NK-92 treated with Interleukin-12 subunit alpha and Interleukin-12 subunit beta, amount 100 ng/mL, for 24 hours (cell line): Measurements from ENCODE around the gene OR52R1.
"Not testable (repeated sequence)": the region's sequence is repeated elsewhere in the genome, so short reads cannot be mapped to it uniquely, and the experiment has no call there.

Experiments used
- DNase-seq: peaks from one replicate; lab custom pipeline; 2025; lab: John Stamatoyannopoulos, UW

The OR52R1 gene

DNA sequence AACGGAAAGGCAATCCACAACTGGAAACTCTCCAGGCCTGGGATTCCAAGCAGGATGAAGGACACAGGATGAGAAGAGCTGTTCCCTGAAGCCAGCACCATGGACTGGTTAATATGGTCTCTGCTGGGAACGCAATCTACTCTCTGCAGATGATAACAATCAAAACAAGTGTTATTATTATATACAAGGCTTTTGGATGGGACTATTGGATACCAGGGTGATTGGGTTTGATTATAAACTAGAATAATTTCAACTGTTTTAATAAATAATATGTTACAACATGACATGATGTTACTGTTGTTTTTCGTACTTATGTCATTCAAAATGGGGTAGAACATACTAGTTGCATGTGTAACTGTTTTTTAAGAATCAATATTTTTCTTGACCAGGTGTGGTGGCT is at the start of gene OR52R1:
OR52R1 (minus strand) TSS at position 101 of the 400 bp plus-strand sequence; CDS start at position 101, 0 bp downstream.
- DNase-seq = no peak

DNA sequence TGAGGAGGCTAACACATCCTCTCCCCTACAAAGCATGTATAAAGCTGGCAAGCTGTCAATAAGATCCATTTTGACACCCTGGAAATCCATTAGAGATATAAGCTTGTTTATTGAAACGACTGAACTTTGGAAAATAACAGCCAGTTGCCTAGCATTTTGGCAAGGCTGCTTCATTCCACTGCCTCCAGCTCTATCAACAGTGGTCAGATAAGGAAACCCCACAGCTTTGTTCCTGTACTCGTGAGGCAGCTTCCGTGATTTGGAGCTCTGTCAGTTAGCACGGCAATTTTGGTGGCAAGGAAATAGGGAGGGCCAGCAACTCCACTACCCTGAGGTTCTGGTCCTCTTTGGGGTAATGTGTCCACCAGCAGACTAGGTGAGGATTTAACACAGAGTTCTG is 46.9 kb upstream of the OR52R1 start:
- DNase-seq = no peak

DNA sequence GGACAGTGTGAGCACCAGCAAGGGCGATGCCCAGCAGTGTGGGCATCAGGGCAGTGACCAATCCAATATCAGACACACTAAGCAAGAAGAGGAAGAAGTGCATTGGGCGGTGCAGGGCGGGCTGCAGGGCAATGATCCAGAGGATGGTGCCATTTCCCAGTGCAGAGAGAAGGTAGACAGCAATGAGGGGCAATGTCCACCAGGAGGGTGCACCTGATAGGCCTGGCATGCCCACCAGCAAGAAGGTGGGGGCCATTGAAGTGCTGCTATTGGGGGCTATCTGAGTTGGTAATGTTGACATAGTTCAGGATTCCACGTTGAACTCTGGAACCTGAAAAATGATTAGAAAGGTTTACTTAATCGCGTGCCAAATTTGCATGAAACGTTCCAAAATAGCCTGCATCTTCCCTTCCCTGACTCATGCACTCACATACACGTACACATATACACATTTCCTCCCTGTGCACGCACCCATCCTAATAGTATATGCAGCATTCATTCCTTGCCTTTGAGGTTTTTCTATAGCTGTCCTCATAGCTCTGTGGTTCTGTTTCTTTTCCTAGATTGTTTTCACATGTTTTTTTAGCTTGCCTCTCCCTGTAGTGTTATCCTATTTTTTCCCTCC is 44.8 kb upstream of the OR52R1 start, which contains the start of gene OR51S1:
OR51S1 (minus strand) TSS at position 301 of the 625 bp plus-strand sequence; CDS start at position 301, 0 bp downstream.
- no peak for DNase-seq

DNA sequence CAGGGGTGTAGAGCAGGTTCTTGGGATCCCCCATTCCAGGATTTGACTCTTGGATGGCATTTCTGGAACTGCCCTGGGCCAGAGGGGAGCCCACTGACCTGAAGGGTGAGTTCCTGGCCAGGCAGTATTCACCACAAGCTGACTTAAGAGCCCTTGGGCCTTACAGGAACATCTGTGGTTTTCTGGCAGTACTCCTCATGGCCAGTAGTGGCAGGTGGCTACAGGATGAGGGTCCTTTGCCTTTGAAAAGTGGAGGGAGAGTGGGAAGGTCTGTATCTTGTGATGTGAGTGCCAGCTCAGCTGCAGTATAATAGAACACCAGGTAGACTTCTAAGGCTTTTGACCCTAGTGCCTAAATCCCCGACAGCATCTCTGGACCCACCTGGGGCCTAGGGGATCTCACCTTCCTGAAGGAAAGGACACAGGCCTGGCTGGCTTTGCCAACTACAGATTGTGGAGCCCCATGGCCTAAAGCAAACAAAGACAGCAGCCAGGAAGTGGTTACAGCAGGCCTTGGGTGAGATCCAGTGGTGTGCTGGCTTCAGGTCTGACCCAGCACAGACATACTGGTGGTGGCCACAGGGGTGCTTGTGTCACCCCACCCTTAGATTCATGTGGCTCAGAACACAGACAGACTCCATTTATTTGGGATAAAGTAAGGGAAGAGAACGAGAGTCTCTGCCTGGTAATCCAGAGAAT is 35.8 kb upstream of the OR52R1 start:
- no peak for DNase-seq

DNA sequence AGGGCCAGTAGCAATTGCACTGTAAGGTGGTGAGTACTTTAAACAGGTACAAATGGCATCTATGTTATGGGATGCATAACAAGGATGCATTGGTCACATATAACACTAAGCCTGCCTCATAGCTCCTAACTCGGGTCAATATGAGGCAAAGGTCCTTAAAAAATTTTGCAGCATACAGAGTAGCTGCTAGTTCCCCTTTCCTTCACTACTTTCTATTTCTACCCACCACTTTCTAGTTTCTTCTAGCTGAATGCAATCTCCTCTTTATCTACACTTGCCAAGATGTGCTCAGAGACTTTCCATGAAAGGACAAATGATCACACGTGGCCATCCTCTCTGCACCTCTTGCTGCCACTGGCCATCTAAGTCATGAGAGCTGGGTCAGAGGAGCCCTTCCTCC is 26.7 kb upstream of the OR52R1 start:
- DNase-seq = no peak

DNA sequence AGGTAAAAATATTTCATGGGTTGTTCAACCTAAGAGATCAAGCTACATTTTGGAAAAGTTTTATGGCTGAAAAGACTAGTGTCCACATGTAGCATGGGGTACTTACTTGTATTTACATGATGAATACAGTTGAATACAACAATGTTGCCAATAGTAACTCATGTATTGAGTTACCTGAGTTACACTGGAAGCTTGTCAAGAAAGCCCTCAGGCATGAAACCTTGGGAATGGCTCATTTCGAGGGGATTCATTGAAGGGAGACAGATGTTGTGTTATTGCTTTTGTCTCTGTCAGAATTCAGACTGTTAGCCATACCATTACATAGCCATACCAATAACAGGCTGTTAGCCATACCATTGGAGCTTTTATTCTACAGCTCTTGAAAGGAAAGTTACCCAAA is 26.2 kb upstream of the OR52R1 start:
- no peak for DNase-seq

DNA sequence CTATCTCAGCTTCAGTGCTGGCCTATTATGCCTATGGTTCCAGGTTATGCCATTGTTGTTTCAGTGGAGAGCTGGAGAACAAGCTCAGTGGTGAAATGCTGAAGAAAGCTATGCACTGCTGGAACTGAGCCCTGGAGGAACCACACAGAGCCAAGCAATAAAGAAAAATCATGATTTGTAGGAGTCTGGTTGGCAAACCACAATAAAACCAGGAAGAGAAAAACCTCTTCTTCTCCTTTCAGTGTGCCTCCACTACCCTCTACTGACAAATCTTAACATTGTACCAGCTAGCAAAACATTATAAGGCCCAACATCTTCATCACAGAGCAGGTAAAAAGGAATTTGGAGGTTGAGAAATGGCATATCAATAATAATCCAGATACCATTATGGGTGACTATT is 22.2 kb upstream of the OR52R1 start:
- no peak for DNase-seq

DNA sequence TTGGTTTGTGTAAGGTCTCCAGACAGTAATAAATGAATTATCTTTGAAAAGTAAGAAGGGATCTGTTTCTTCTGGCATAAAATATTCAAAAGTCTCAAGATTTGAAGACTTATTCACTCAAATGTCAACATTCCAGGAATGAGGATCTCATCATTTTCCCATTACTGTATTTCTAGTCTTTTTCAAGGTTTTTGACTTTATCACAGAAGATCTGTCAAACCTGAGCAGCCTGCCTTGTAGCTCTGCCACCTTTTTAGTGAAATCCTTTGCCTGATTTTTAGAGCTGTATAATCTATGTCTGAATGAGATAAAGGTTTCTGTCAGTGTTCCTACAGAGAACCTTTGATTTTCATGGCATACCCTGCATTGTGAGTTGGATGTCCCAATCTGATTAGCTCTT is 21.0 kb upstream of the OR52R1 start:
- no peak for DNase-seq

DNA sequence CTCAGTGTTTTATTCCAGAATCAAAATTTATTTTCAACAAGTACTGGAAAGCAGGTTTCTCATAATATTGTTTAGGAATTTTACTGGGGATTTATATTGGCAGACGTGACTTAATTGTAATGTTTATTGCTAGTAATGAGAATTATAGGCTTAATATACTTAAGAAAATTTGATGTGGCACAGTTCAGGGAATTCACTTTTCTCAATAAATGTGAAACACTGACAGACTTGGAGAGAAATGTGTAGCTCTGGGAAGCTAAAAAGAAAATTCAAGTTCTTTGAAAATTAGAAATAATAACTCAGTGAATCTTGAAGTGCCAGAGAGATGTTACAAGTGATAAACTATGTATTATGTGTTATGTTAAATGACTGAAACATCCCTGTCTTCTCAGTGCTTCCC is 16.8 kb upstream of the OR52R1 start, which contains the start of gene OR51F2:
OR51F2 (plus strand) TSS at position 301 of the 400 bp plus-strand sequence. CDS start 101 bp downstream, outside the sequence.
- DNase-seq = no peak

DNA sequence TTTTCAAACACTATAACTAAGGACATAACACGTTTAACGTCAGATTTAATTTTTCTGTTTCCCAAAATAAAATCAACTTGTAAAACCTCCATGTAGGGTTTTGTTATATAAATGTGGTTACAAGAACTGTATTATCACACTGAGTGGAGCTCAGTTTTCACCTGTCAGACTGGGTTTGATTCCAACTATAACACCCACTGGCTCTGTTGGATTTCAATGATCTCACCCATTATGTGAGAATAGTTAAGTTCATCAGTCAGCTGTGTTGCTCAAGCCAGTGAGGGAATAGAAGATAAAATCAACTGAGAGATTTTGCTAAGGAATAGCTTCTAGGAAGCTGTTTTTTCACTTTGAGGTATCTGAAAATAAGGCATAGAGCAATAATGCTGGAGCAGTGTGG is 5.1 kb upstream of the OR52R1 start:
- no peak for DNase-seq

DNA sequence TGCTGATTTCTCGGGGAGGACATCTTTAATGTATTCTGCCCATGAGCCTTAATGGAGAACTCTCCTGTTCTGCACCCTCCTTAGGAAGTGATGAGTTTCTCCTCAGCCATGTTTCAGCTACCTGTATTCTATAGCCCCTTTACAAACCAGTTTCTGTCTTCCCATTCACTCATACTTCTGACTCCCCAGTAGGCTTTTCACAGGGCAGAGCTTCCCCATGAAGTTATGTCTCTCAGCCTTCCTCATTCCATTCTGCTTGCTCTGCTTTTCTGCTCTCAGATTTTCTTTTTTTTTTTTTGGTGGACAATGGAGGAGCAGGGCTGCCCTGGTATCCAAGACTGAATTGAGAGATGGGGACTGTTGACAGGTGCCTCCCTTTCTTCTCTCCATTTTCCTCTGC is 4.3 kb upstream of the OR52R1 start:
- DNase-seq = no peak

DNA sequence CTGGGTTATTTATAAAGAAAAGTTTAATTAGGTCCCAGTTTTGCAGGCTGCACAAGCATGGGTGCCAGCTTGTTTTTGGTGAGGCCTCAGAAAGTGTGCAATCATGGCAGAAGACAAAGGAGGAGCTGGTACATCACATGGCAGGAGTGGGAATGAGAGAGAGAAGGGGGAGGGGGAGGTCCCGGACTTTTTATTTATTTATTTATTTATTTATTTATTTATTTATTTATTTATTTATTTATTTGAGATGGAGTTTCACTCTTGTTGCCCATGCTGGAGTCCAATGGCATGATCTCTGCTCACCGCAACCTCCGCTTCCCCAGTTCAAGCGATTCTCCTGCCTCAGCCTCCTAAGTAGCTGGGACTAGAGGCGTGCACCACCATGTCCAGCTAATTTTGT is 2.9 kb downstream of the OR52R1 start:
- DNase-seq = not testable (repeated sequence)

DNA sequence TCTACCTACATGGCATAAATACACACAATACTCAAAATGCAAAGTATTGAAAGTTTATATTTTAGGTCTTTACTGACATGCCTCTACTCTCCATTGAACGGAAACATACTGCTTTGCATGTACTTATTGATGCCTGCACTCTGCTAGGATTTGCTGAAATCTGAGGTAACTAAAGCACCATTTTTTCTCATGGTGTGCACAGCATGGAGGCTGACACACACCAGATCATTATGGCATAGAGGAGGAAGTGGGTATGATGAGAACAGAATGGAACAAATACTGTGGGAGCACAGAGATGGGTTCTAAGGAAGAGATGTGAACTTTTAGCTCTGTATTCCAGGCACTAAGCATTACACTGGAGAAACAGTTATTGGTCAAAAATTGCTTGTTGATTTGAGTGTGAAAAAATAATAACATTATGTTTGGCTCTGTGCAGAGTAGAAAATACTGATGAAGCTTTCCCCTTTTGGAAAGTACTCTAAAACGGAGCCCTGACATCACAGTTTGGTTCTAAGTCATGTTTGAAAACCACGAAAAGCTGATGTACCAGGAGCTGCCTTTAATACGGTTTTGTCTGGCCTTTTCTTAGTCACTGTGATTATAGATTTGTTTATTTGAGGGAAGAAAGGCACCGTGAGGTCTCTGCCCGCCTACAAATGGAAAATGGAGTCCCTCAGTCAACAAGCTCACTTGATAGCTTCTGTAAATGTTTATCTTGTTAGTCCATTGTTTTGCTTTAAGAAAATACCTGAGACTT is 5.6 kb downstream of the OR52R1 start:
- no peak for DNase-seq

DNA sequence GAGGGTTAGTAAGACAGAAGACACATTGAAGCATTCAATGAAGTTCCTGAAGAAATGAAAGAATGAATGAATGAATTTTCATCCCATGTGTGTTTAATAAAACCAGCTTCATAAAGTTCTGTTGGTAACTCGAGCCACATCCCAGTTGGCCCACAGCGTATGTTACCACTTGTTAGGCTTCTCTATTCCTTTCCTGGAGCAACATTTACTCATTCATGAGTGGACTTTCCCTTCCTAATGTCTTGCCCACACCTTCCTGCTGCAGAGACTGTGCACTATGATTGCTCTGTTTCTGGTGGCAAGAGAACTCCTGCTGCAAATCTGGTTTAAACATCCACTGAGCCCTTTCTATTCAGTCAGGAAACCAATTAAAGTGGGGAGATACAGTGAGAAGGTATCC is 7.0 kb downstream of the OR52R1 start:
- no peak for DNase-seq

DNA sequence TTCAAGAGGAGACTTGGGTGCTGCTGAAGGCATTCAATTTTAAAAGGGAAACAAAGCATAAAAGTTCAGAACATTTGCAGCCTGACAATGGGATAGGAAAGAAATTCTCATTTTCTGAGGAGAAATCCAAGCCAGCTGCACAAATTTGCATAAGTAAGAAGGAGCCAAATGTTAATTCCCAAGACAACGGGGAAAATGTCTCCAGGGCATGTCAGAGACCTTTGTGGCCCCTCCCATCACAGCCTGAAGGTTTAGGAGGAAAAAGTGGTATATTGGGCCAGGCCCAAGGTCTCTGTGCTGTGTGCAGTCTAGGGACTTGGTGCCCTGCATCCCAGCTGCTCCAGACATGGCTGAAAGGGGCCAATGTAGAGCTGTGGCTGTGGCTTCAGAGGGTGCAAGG is 21.7 kb downstream of the OR52R1 start:
- no peak for DNase-seq

DNA sequence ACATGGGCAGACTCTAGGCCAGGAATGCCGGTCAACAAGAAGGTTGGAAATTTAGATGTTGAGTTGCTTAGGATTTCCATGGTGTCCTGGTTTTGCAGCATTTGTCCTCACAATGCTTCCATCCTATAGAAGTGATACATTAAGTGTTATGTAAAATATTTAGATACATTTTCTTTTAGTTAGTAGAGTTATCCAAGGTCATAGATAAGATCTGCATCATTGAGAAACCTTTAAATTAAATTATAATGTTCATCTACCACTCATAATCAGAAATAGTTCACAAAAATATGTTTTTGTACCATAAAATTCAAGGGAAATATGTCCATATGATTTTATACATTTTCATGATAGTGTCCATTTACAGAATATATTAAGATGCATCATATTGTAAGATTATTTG is 34.3 kb downstream of the OR52R1 start, which contains the start of gene OR51F1:
OR51F1 (minus strand) TSS at position 101 of the 400 bp plus-strand sequence; CDS start at position 101, 0 bp downstream.
- no peak for DNase-seq

DNA sequence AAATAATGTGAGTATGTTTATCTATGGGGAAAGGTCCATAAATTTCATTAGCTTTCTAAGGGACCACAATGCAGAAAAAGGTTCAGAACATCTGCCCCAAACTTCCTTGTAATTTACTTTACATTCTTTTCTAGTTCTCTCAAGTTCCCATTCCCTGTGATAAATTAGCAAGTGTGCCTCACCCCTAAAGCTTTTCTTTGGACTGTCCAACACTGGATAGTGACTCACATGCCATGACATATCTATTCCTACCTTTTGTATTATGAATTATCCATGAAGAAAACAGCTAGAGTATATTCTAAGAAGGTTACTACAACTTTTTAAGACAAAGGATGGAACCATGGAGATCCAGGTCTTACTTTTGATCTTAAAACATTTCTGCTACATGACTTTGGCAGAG is 36.1 kb downstream of the OR52R1 start:
- DNase-seq = no peak

DNA sequence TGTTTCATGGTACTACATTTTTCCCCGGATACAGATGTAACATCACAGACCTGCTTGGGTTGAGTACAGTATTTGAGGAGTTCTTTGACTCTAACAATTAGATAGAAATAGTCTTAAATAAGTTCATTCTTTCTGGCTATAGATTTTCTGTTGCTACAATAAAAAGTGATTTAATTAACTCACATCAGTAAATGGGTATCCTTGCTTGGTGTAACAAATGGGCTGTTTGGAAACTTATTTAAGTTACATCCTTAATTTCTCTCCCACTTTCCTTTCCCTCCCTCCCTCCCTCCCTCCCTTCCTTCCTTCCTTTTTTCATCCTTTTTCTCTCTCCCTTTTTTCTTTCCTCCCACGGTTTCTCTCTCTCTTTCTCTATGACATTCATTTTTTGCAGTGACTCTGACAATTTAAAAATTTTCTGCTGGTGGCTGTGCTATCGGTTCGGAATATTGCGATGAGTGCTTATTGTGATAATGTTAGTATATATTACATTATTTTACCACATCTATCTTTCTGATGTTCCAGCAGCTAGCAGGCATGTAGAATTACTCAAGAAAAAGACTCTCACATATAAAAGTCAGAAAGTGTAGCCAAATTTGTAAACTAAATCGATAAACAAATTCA is 37.6 kb downstream of the OR52R1 start:
- no peak for DNase-seq

DNA sequence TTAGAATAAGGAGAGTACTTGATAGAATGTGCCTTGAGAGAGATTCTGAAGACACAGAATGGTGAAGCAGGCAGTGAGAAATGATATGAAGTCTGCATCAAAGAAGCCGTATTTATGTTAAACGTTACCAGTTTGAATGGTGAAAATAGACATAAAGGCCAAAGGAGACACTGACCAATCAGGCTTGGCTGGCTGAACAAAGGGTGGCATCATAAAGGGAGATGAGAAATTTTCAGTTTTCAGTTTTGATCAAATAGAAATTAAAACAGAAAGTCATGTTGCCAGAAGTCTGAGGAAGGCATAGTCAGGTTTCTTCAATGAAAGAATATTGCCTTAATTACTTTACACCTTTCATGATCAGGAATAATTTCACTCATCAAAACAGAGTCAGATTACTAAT is 41.1 kb downstream of the OR52R1 start:
- DNase-seq = no peak
